ENCODE measurements around the gene SCN4B.

SCN4B gene

DNA sequence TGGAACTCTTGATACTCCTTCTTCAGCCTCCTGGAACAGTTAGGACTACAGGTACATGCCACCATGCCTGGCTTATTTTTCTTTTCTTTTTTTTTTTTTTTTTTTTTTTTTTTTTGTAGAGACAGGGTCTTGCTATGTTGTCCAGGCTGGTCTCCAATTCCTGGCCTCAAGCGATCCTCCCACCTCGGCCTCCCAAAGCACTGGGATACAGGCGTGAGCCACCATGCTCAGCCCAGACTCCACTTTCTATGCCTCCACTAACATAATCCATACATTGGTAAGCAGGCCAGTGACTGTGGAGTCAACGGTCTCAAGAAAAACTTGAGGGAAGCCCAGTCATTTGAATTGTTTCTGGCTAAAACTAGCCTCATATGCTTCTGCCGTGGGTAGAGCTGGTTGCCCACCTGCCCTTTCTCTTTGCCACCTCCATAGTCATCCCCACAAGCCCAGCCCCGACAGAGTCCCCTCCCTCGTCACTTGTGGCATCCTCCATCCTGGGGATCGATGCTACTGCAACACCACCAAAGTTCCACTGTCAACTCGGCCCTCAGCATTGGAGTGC lies 21.5 kb upstream of the SCN4B start:
- no peak for DNase-seq (ENCODE audit: low spot score)

GRCh38 chr11:118172356-118172755 lies 19.7 kb upstream of the SCN4B start:
- no peak for DNase-seq (ENCODE audit: low spot score)

DNA sequence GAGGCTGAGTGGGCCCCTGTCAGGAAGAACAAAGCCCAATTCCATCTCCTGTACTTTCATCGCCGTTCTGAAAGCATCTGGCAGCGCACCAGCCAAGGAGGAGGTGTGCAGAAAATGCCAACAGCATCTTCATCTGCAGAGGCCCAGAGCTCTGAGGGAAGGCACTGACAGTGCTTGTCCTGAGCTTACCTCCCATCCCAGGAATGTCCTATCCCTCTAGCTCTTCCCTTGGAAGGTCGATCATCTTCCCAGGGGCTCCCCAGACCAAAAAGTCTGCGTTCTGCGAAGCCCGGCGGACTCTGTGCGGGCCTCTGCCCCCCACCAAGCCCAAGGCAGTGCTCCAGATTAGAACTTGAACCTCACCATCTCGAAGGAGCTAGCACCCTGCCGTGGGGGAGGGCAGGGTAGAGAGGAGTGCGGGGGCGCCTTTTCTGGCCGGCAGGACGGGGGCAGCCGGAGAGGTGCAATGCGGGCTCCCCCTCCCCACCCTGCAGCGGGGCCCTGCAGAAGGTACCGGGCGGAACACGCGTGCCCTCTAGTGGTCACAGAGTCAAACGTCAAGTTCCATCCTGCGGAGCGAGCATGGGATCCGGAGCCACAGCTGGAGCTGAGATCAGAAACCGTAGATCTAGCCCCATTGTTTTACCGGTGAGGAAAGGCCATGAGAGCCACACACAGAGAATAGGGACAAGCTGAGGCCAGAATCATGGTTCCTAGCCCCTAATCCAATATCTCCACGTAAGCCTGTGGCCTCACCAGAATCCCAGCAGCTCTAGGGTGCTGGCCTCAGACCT lies 18.8 kb upstream of the SCN4B start:
- DNase-seq (ENCODE audit: low spot score) = peak; percentile 71

- no peak for DNase-seq (ENCODE audit: low spot score)
Measured at GRCh38 chr11:118170882-118171268, 18.3 kb upstream of the SCN4B start.

GRCh38 chr11:118170231-118170630 lies 17.6 kb upstream of the SCN4B start:
- no peak for DNase-seq (ENCODE audit: low spot score)

DNA sequence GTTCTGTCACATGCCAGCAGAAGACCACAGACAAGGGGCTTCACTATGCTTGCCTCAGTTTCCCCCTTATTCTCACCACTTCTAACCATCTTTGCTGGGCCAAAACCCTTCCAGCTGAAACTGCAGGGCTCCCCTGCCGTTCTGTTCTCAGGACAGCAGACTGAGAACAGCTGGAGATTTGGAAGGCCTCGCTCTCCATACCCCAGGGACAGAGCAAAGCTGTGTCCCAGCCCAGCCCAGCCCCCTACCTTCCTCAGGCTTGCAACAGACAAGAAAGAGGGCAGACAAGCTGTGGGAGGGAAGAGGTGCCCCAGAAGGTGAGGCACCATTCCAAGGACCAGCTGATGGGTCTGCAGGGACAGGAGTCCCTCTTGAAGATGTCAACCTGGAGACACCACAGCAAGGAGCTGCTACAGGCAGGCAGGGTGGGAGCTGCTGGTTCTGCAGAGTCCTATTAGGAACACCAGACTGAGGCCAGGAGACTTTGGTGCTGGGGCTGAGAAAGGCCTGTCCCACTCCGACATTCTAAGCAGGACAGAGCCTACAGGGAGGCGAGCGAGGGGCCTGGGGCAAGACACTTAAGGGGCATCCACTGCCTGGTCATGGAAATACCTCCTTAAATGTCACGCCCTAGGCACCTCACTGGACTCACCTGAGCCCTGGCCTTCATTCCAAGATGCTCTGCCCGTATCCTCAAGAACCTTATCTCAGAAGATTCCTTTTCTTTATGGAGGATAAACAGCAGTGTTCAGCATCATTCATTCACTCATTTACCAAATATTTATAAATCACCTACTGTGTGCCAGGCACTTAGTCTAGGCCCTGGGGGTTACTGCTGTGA lies 16.9 kb upstream of the SCN4B start:
- DNase-seq (ENCODE audit: low spot score) = no peak

DNA sequence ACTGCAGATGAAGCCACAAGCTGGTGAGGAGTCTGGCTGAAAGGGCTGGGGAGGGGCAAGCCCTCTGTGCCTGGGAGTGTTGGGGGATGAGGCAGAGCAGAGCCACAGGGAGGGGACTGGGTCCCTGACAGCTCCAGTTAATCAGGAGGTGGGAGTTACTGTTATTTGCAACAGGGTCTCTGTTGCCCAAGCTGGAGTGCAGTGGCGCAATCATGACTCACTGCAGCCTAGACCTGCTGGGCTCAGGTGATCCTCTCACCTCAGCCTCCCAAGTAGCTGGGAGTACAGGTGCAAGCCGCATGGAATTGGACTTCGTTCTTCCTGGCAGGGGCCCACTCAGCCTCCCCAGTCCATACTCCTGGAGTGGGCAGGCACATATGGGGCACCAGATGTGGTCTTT lies 16.1 kb upstream of the SCN4B start:
- no peak for DNase-seq (ENCODE audit: low spot score)

DNA sequence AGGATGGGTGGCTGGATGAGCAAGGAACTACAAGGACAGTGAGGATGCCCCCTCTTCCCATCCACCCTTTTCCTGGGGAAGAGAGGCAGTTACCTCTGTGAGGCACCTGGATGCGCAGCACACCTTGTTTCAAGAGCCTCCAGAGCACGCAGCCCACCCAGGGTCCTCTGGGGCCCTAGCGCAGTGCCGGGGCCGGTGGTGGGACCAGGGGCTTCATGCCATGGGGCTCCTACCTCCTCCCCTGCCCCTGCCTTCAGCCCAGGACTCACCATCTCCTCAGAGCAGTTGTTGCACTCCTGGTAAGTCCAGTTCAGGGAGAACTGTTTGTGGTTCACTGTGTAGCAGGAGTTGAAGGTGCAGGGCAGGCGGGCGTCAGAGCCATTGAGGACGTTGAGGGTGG lies 15.7 kb upstream of the SCN4B start:
- DNase-seq (ENCODE audit: low spot score) = no peak

- DNase-seq (ENCODE audit: low spot score) = no peak
Measured at GRCh38 chr11:118167906-118168305, 15.3 kb upstream of the SCN4B start.

DNA sequence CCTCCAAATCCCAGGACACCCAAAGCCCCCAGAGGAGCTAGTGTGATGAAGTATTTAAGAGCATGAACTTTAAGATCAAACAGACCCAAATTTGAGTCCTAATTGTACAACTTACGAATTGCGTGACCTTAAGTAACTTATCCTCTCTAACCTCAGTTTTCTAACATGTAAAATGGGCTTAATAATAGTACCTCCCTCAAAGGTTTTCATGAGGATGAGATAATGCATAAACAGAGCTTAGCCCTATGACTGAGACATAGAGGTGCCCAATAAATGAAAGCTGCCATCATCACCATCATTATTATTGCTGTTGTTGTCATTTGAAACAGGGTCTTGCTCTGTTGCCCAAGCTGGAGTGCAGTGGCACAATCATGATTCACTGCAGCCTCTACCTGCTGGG lies 14.6 kb upstream of the SCN4B start:
- no peak for DNase-seq (ENCODE audit: low spot score)

- no peak for DNase-seq (ENCODE audit: low spot score)
Measured at GRCh38 chr11:118166641-118167040, 14.0 kb upstream of the SCN4B start.

DNA sequence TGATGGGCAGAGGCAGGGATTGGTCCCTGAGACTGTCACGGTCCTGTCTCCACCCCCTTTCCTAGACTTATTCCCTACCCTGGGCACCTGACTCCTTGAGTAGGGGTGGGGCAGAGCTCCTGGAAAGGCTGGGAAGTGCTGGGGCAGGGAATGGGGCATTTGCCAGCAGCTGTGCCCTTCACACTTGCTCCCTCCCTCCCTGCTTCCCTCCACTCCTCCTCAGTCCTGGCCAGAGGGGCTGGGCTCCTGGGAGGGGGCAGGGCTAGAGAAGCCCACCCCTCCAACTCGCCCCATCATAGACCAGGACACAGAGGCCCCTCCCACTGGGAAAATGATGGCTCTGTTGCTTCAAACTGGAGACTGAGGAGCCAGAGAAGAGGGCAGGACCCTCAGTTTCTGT lies 12.3 kb upstream of the SCN4B start:
- no peak for DNase-seq (ENCODE audit: low spot score)

DNA sequence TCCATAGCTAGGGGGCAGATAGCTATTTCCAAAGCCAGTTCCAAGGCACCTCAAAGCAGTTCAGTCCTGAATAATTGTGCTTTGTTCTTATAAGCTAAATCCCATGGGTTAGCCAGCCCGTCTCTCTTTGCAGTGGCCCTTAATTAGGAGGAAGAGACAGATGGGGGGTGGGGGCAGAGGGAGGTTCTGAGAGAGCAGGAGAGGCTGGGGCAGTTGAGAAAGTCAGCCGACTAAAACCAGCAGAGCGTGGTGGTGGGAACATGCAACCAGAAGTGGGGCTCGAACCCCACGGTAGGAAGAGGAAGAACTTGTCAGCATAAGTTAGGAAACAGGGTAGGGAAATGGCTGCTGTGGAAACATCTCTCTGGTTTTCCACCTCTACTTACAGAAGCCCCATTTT lies 10.9 kb upstream of the SCN4B start:
- no peak for DNase-seq (ENCODE audit: low spot score)

GRCh38 chr11:118162846-118163245 lies 10.2 kb upstream of the SCN4B start:
- DNase-seq (ENCODE audit: low spot score) = no peak

DNA sequence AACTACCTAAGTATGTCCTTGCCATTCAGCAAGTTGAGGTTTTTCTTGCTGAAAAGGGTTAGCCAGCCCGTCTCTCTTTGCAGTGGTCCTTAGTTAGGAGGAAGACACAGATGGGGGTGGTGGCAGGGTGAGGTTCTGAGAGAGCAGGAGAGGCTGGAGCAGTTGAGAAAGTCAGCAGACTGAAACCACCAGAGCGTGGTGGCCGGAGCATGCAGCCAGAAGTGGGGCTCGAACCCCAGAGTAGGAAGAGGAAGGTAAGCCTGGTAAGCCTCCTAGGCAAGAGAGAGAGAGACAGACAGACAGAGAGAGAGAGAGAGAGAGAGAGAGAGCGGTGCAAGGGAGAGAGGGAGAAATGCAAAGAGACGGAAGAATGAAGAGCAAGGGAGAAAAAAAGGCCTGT lies 9.2 kb upstream of the SCN4B start:
- DNase-seq (ENCODE audit: low spot score) = no peak

DNA sequence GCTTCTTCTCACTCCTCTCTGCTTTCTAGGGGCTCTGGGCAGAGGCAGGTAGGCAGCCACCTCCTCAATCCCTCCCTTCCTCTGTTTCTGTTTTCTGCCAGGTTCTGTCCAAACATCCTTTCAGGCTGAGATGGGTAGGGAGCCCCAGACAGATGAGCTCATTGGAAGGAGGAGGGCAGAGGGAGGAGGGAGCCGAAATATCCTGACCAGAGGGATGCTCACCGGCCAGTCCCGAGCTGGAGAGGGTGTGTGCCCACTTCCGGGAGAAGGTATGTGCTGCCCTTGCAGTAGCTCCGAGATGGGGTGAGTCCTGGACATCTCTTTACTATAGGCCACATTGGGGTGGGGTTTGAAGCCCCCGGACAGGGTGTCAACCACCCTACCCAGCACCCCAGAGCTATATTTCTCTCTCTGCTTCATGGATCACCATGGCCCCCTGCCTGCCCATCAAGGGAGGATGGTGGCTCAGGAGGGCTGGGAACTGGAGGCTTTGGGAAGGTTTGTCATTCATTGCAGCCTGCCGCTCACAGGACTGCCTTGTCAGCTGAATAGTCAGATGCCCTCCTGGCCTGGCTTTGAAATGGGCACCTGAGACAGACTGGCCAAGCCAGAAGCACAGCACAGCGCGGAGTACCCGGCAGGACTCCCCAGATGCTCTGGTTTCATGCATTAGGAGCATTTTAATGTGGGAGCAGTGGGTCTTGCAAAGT lies 4.7 kb upstream of the SCN4B start:
- no peak for DNase-seq (ENCODE audit: low spot score)

DNA sequence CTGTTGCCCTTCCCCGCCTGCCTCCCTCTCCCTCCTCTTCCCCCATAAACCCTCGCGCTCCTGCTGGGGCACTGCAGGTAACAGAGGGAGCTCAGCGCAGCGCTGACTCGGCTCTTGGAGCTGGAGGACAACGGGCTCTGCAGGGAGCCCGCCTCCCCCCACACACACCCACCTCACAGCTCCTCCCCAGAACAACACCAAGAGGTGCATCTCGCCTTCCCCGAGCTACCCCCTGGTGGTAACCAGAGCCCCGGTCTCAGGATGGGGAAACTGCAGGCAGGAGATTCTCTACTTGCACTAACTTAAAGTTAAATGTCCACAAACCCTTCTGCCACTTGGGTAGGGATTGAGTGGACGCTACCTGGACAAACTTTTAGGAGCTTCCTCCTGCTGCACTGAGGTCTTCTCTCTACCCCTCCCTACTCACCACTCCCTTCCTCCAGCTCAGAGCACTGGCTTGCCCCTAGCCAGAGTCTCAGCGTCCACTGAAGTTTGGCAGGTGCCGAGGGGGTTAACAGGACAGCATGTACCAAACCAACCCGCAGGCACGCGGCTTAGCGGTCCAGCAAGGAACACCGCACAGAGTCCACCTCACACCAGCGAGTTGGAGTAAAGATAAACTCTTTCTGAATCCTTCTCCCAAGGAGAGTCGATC lies 4.0 kb upstream of the SCN4B start:
- DNase-seq (ENCODE audit: low spot score) = no peak

GRCh38 chr11:118155776-118156530 lies 3.3 kb upstream of the SCN4B start:
- no peak for DNase-seq (ENCODE audit: low spot score)

- no peak for DNase-seq (ENCODE audit: low spot score)
Measured at GRCh38 chr11:118154641-118155040, 2.0 kb upstream of the SCN4B start.

- no peak for DNase-seq (ENCODE audit: low spot score)
Measured at GRCh38 chr11:118153976-118154375, 1.4 kb upstream of the SCN4B start.

DNA sequence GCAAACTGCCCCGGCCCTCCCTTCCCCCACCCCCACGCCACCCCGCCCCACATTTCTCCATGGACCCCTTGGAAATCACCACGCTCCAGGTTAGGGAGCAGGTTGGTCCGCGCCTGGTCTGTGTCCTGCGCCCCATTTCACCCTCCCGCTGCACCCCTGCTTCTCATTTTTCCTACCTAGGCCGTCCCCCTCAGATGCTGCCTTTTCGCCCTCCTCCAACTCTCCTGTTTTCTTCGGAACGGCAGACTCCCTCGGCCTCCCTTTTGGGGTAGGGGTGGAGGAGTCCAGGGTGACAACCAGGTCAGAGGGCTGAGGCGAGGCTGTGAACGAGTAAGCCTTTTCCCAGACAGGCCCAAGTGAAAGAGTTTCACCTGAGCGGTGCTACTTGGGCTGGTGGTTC lies 893 bp upstream of the SCN4B start:
- no peak for DNase-seq (ENCODE audit: low spot score)

Data from CD4-positive, alpha-beta T cell treated with Interleukin-6 at 100 ng/mL for 8 hours (primary cell).